Spleen (tissue), 7 donors: ENCODE measurements around the gene TM9SF3.

Source experiments
- POLR2A ChIP-seq, 3 donors: fragments of 450-650 bp; IDR thresholded peaks; one replicate each; pipeline ENCODE4 v1.5.1; 2017; ENCODE audit warnings: antibody characterized with exemption in 3 of 3, mild to moderate bottlenecking in 1 of 3
- POLR2AphosphoS5 ChIP-seq, 3 donors: sonication (generic); formaldehyde crosslinking; IDR thresholded peaks; one replicate each; pipeline ENCODE4 v1.5.1; 2017; ENCODE audit warnings: antibody characterized with exemption in 3 of 3
- TF ChIP-seq, protein P1 (sequence below), 11 experiments: fragments of 200-600 bp in 7 of 11; fragments of 450-650 bp in 4 of 11; sonication (generic) in 4 of 11; IDR thresholded peaks in 8 of 11; conservative IDR thresholded peaks in 3 of 11; 1 replicate in 7 of 11; 2 replicates in 4 of 11; pipeline versions ENCODE4 v1.4.0 to v1.8.0; 2016 to 2021; ENCODE audit warnings: antibody characterized with exemption in 11 of 11, inconsistent platforms in 4 of 11, mild to moderate bottlenecking in 1 of 11
- donor health status: DM: no; HTN: no; CAD: no; lungs with moderate emphysema.
- donor health status: DM: no; HTN: no; CAD: no.
- donor health status: DM: no; HTN: no; CAD: no.

DNA sequence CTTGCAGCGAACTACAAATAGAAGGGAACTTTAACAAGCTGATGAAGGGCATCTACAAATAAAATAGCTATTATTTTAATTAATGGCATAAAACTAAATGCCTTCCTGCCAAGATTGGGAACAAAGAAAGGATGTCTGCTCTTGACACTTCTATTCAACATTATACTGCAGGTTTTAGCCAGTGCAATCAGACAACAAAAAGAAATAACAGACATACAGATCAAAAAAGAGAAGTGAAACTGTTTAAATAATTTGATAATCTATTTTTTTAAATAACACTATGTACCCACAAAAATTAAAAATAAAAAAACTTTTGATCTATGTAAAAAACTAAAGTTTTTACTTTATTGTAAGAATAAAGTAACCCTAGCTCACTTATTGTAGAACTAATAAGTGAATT lies 50.7 kb downstream of the TM9SF3 start:
- TF ChIP-seq POLR2AphosphoS5 (IDR thresholded peaks at IDR 0.05) (no peak), POLR2A (IDR thresholded peaks at IDR 0.05) (no peak)
- TF ChIP-seq, protein P1, sequence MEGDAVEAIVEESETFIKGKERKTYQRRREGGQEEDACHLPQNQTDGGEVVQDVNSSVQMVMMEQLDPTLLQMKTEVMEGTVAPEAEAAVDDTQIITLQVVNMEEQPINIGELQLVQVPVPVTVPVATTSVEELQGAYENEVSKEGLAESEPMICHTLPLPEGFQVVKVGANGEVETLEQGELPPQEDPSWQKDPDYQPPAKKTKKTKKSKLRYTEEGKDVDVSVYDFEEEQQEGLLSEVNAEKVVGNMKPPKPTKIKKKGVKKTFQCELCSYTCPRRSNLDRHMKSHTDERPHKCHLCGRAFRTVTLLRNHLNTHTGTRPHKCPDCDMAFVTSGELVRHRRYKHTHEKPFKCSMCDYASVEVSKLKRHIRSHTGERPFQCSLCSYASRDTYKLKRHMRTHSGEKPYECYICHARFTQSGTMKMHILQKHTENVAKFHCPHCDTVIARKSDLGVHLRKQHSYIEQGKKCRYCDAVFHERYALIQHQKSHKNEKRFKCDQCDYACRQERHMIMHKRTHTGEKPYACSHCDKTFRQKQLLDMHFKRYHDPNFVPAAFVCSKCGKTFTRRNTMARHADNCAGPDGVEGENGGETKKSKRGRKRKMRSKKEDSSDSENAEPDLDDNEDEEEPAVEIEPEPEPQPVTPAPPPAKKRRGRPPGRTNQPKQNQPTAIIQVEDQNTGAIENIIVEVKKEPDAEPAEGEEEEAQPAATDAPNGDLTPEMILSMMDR (IDR thresholded peaks at IDR 0.05 in 8 of 11, conservative IDR thresholded peaks at IDR 0.05 in 3 of 11), result no peak
